ENCODE results near the gene DNAH8.

Gene DNAH8

DNA sequence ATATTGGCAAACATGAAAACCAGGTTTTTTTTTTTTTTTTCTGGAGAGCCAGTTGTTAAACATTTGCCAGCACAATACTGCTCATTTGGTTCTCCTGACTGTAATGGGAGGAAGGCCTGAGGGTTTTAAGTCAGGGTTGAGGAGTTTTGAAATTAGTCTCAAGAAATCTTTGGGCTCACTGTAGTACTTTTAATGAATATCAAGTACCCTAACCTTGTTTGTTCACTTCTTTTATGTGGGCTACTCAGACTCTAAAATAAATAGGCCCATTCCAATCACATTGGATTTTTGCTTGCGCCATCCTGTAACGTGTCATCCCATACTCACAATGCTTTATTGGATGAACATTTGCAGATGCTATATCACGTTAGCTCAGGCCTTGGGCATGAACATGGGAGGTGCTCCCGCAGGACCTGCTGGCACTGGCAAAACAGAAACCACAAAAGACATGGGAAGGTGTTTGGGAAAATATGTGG lies 146.9 kb downstream of the DNAH8 start:
- Histone ChIP-seq H4K20me1 (ENCODE audit: low read depth, low read length) (no peaks in the 10 kb centered on the region), H3K36me3 (ENCODE audit: low read length) (no peaks in the 10 kb centered on the region)
- TF ChIP-seq, protein P1, sequence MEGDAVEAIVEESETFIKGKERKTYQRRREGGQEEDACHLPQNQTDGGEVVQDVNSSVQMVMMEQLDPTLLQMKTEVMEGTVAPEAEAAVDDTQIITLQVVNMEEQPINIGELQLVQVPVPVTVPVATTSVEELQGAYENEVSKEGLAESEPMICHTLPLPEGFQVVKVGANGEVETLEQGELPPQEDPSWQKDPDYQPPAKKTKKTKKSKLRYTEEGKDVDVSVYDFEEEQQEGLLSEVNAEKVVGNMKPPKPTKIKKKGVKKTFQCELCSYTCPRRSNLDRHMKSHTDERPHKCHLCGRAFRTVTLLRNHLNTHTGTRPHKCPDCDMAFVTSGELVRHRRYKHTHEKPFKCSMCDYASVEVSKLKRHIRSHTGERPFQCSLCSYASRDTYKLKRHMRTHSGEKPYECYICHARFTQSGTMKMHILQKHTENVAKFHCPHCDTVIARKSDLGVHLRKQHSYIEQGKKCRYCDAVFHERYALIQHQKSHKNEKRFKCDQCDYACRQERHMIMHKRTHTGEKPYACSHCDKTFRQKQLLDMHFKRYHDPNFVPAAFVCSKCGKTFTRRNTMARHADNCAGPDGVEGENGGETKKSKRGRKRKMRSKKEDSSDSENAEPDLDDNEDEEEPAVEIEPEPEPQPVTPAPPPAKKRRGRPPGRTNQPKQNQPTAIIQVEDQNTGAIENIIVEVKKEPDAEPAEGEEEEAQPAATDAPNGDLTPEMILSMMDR (IDR thresholded peaks at IDR 0.05; ENCODE audit: insufficient read depth, low read length, poor library complexity, severe bottlenecking), result no peak

GRCh38 chr6:38865521-38866174 lies 150.5 kb downstream of the DNAH8 start:
- Histone ChIP-seq H3K9ac (ENCODE audit: low read length) (no peak overlapping the region), H3K4me2 (ENCODE audit: low read depth, low read length, poor library complexity, severe bottlenecking) (no peak overlapping the region), H3K9me3 (ENCODE audit: insufficient read depth, low read length) (no peaks in the 10 kb centered on the region), H3K27ac (ENCODE audit: low read depth, low read length) (no peak overlapping the region), H2AFZ (ENCODE audit: low read depth, low read length, severe bottlenecking) (no peak overlapping the region), H3K9me2 (replicated peaks; ENCODE audit: insufficient read depth, low read length) (no peaks in the 10 kb centered on the region), H3K79me2 (ENCODE audit: insufficient read depth, low read length) (no peaks in the 10 kb centered on the region), H3F3A (ENCODE audit: insufficient read depth) (no peaks in the 10 kb centered on the region), H3K4me3 (ENCODE audit: insufficient read depth, low read length, poor library complexity, severe bottlenecking) (no peak overlapping the region), H3K36me3 (ENCODE audit: low read length) (no peaks in the 10 kb centered on the region), H4K20me1 (ENCODE audit: low read depth, low read length) (no peaks in the 10 kb centered on the region), H3K27me3 (ENCODE audit: low read length) (no peaks in the 10 kb centered on the region)
- TF ChIP-seq, protein P1 (IDR thresholded peaks at IDR 0.05; ENCODE audit: insufficient read depth, low read length, poor library complexity, severe bottlenecking), result no peak
- no peak for TF ChIP-seq EZH2phosphoT487 (conservative IDR thresholded peaks at IDR 0.05; ENCODE audit: low read length)

More for the DNA sequence above, 146.9 kb downstream of the DNAH8 start:
- H3K79me2 ChIP-seq (ENCODE audit: insufficient read depth, low read length), result no peaks in the 10 kb centered on the region
- no peak overlapping the region for H3K27ac ChIP-seq (ENCODE audit: low read depth, low read length)
- H2AFZ ChIP-seq (ENCODE audit: low read depth, low read length, severe bottlenecking), result no peak overlapping the region
- H3K9me3 ChIP-seq (ENCODE audit: insufficient read depth, low read length), result no peaks in the 10 kb centered on the region
- H3K4me3 ChIP-seq (ENCODE audit: insufficient read depth, low read length, poor library complexity, severe bottlenecking), result no peak overlapping the region
- no peaks in the 10 kb centered on the region for H3F3A ChIP-seq (ENCODE audit: insufficient read depth)
- no peak overlapping the region for H3K4me2 ChIP-seq (ENCODE audit: low read depth, low read length, poor library complexity, severe bottlenecking)
- no peak overlapping the region for H3K9ac ChIP-seq (ENCODE audit: low read length)
- no peaks in the 10 kb centered on the region for H3K9me2 ChIP-seq (replicated peaks; ENCODE audit: insufficient read depth, low read length)
- H3K27me3 ChIP-seq (ENCODE audit: low read length), result no peaks in the 10 kb centered on the region

GRCh38 chr6:38867726-38868125 lies 152.6 kb downstream of the DNAH8 start:
- H3K36me3 ChIP-seq (ENCODE audit: low read length), result no peaks in the 10 kb centered on the region
- H3K27ac ChIP-seq (ENCODE audit: low read depth, low read length), result no peak overlapping the region
- H3K9ac ChIP-seq (ENCODE audit: low read length), result no peak overlapping the region
- H3K9me2 ChIP-seq (replicated peaks; ENCODE audit: insufficient read depth, low read length), result no peaks in the 10 kb centered on the region
- no peak overlapping the region for H2AFZ ChIP-seq (ENCODE audit: low read depth, low read length, severe bottlenecking)
- H3K27me3 ChIP-seq (ENCODE audit: low read length), result no peaks in the 10 kb centered on the region
- no peaks in the 10 kb centered on the region for H4K20me1 ChIP-seq (ENCODE audit: low read depth, low read length)
- no peaks in the 10 kb centered on the region for H3F3A ChIP-seq (ENCODE audit: insufficient read depth)
- H3K4me2 ChIP-seq (ENCODE audit: low read depth, low read length, poor library complexity, severe bottlenecking), result no peak overlapping the region
- H3K79me2 ChIP-seq (ENCODE audit: insufficient read depth, low read length), result no peaks in the 10 kb centered on the region
- no peak for TF ChIP-seq EZH2phosphoT487 (conservative IDR thresholded peaks at IDR 0.05; ENCODE audit: low read length)
- TF ChIP-seq, protein P1 (IDR thresholded peaks at IDR 0.05; ENCODE audit: insufficient read depth, low read length, poor library complexity, severe bottlenecking), result no peak
- no peaks in the 10 kb centered on the region for H3K9me3 ChIP-seq (ENCODE audit: insufficient read depth, low read length)
- H3K4me3 ChIP-seq (ENCODE audit: insufficient read depth, low read length, poor library complexity, severe bottlenecking), result no peak overlapping the region

Measured in SU-DHL-6 (cell line).